Measurements from ENCODE around the gene FOXL2NB.

Gene FOXL2NB

DNA sequence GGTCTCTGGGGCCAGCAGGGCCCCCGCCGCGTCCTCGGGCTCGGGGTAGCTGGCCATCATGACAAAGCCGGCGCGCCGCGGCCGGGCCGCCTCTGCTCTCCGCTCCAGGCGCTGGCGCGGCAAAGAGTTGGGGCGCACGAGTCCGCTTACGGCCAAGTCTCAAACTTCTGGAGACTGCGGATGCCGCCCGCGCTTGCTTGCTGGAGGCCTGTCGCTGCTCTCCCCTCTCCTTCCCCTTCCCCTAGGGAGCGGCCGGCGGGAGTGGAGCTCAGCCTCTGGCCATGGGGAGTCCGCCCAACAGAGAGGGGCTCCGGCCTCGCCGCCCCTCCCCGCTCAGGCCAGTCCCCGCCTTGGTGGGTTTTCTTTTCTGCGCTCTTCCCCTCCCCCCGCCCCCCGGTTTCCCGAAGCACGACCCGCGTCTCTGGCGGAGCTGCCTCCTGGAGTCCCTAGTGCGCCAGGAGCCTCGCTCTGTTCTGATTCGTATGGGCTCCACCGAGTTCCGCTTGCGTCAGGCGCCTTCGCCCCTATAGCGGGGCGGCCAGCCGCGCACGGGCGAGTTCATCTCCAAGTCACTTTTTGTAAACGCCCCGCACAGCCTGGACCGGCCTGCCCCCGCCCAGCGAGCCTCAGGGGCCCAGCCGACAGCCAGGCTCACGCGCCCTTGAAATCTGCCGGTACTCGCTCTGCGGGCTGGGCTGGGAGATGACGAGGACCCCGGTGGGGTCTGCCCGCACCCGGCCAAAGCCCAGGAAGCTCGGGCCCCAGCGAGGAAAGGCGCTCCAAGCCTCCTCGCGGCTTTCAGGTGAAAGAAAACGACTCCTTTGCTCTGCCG is at the start of gene FOXL2NB, which contains the start of gene FOXL2:
Gene FOXL2NB, plus strand, starts transcription at position 555 of the 832 bp plus-strand sequence. Its CDS starts 148 bp downstream, at position 703.
Gene FOXL2, minus strand, starts transcription at position 475 of the 832 bp plus-strand sequence. Its CDS starts 415 bp downstream, at position 60.
- H3K27ac ChIP-seq, result no peak within 1 kb of the TSS

DNA sequence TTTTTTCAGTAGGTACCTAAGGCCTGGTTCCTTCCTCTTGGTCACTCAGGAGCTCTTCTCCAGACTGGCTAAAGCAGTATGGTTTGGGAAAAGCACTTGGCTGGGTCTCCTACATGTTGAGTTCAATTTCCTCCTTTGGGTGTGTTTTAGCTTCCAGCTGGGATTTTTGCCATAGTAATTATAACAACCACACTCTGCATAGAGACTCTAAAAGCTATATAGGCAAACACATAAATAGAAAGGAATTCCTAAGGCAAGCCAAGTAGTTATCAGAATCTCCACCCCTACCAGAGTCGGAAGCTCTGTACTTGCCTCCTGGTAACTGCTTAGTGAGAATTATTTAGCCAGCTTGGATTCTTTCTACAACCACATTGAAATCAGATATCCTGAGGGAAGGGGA is 48.7 kb upstream of the FOXL2NB start:
- TF ChIP-seq, protein P1, sequence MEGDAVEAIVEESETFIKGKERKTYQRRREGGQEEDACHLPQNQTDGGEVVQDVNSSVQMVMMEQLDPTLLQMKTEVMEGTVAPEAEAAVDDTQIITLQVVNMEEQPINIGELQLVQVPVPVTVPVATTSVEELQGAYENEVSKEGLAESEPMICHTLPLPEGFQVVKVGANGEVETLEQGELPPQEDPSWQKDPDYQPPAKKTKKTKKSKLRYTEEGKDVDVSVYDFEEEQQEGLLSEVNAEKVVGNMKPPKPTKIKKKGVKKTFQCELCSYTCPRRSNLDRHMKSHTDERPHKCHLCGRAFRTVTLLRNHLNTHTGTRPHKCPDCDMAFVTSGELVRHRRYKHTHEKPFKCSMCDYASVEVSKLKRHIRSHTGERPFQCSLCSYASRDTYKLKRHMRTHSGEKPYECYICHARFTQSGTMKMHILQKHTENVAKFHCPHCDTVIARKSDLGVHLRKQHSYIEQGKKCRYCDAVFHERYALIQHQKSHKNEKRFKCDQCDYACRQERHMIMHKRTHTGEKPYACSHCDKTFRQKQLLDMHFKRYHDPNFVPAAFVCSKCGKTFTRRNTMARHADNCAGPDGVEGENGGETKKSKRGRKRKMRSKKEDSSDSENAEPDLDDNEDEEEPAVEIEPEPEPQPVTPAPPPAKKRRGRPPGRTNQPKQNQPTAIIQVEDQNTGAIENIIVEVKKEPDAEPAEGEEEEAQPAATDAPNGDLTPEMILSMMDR (conservative IDR thresholded peaks at IDR 0.05), result no peak
- no peak for TF ChIP-seq ZFX (IDR thresholded peaks at IDR 0.05)
- peak overlapping the region; percentile 40 for H3K27ac ChIP-seq

More for the DNA sequence above, at the start of gene FOXL2NB, which contains the start of gene FOXL2:
- no peak for TF ChIP-seq ZFX (IDR thresholded peaks at IDR 0.05)
- TF ChIP-seq, protein P1 (conservative IDR thresholded peaks at IDR 0.05), result no peak

DNA sequence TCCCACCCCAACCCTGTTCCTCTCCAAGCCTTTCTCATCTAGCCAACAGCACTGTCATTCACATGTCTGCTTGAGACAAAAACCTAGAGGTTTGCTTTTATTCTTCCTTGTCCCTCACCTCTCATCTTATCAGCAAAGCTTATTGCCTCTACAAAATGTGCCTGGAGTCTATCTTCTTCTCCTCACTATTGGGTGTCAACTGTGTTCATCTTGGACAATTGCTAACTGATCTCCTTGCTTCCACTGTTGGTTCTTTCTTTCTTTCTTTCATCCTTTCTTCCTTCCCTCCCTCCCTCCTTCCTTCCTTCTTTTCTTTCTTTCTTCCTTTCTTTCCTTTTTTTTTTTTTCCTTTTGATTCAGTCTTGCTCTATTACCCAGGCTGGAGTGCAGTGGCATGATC is 48.3 kb upstream of the FOXL2NB start:
- TF ChIP-seq ZFX (IDR thresholded peaks at IDR 0.05), result no peak
- TF ChIP-seq, protein P1 (conservative IDR thresholded peaks at IDR 0.05), result no peak
- peak overlapping the region; percentile 14 for H3K27ac ChIP-seq

DNA sequence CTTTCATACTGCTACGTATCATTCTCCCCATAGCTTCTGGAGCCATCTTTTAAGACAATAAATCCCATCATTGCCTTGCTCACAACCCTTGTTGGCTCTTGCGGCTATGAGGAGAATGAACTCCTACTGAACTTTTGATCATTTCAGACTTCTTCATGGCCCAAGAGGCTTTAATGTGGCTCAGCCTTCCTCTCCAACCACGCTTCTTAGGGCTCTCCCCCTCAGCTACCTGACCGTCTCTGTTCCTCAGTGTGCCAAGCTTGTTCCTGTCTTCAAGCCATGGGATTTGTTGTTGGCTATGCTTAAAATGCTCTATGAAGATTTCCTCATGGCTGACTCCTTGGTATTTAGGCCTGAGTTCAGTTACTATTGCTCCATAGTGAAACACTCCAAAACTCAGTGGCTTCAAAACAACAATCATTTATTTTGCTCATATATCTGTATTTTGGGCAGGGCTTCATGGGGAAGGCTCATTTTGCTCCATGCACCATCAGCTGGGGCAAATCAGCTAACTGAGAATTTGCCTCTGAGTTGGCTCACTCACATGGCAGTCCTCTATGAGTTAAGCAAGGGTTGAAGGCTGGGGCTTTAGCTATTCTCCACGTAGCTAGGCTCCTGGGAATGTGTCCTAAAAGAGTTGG is 47.5 kb upstream of the FOXL2NB start:
- TF ChIP-seq, protein P1 (conservative IDR thresholded peaks at IDR 0.05), result no peak
- no peak for TF ChIP-seq ZFX (IDR thresholded peaks at IDR 0.05)

DNA sequence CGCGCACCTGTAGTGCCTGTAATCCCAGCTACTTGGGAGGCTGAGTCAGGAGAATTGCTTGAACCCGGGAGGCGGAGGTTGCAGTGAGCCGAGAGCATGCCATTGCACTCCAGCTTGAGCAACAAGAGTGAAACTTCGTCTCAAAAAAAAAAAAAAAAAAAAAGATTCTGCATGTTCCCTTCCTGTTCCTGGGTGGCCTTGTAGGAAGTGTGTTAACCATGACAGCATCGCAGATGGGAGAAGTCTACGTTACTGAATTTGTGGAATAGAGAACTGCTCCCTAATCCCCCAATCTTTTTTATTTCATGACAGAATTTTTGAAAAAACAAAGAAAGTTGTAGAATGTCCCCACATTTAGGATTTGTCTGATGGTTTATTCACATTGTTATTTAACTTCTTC is 45.5 kb upstream of the FOXL2NB start:
- H3K27ac ChIP-seq, result no peak overlapping the region
- TF ChIP-seq, protein P1 (conservative IDR thresholded peaks at IDR 0.05), result no peak
- TF ChIP-seq ZFX (IDR thresholded peaks at IDR 0.05), result no peak

More for the DNA sequence above, 47.5 kb upstream of the FOXL2NB start:
- peak overlapping the region; percentile 14 for H3K27ac ChIP-seq

DNA sequence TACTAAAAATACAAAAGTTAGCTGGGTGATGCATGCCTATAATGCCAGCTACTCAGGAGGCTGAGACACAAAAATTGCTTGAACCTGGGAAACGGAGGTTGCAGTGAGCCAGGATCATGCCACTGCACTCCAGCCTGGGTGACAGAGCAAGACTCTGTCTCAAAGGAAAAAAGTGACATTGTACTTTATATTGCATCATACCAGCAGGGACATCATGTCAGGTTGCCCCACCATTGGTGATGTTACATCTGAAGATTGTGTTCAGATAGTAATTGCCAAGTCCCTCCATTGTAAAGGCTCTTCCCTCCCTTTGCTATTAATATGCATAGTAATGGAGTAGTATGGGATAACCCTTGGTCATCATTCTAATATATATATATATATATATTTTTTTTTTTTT is 44.8 kb upstream of the FOXL2NB start:
- no peak overlapping the region for H3K27ac ChIP-seq
- TF ChIP-seq, protein P1 (conservative IDR thresholded peaks at IDR 0.05), result no peak

DNA sequence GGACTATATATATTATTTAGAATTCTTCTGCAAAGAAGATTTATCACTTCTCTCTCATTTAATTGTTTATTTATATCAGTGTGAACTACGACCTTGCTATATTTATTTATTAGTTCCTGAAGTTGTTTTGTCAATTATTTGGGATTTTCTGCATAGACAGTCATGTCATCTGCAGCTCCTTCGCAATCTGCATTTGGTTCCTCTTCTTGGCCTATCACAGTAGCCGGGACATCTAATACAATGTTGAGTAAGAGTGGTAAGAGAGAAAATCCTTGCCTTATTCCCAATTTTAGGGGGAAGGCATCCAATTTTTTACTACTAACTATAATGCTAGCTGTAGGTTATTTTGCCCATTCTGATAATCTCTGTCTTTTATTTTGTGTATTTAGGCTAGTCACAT is 39.5 kb upstream of the FOXL2NB start:
- no peak for TF ChIP-seq ZFX (IDR thresholded peaks at IDR 0.05)
- TF ChIP-seq, protein P1 (conservative IDR thresholded peaks at IDR 0.05), result no peak
- H3K27ac ChIP-seq, result no peak overlapping the region

Data from C4-2B (cell line).